NCI-H2029 treated with DMSO at 0.1 percent for 48 hours (cell line): Measurements from ENCODE around the gene AFDN.

Experiments
- DNase-seq: peaks from one replicate; lab custom pipeline; 2025; lab: John Stamatoyannopoulos, UW

AFDN gene

GRCh38 chr6:167819576-167819975 is 7.1 kb upstream of the AFDN start:
- DNase-seq, result no peak

GRCh38 chr6:167820681-167821080 is 6.0 kb upstream of the AFDN start:
- DNase-seq, result no peak

- no peak for DNase-seq
Measured at GRCh38 chr6:167824591-167825331, 1.9 kb upstream of the AFDN start.

- DNase-seq, result no peak
Measured at GRCh38 chr6:167825332-167826229, 1.1 kb upstream of the AFDN start.

GRCh38 chr6:167826230-167826895 is 348 bp upstream of the AFDN start:
- no peak for DNase-seq

GRCh38 chr6:167827583-167828324 is 1.0 kb downstream of the AFDN start:
- DNase-seq, result no peak

GRCh38 chr6:167828325-167828956 is 1.7 kb downstream of the AFDN start:
- no peak for DNase-seq

GRCh38 chr6:167829513-167829912 is 2.8 kb downstream of the AFDN start:
- DNase-seq, result no peak

GRCh38 chr6:167831281-167831828 is 4.6 kb downstream of the AFDN start:
- DNase-seq, result no peak

GRCh38 chr6:167832497-167833395 is 6.0 kb downstream of the AFDN start:
- no peak for DNase-seq

GRCh38 chr6:167833396-167833763 is 6.7 kb downstream of the AFDN start:
- DNase-seq, result no peak

GRCh38 chr6:167835260-167835659 is 8.5 kb downstream of the AFDN start:
- DNase-seq, result no peak

GRCh38 chr6:167836721-167837120 is 10.0 kb downstream of the AFDN start:
- DNase-seq, result no peak

GRCh38 chr6:167838207-167838748 is 11.6 kb downstream of the AFDN start:
- no peak for DNase-seq

- DNase-seq, result no peak
Measured at GRCh38 chr6:167839343-167839742, 12.6 kb downstream of the AFDN start.

- no peak for DNase-seq
Measured at GRCh38 chr6:167839755-167840154, 13.0 kb downstream of the AFDN start.

GRCh38 chr6:167840160-167840525 is 13.4 kb downstream of the AFDN start:
- DNase-seq, result no peak

GRCh38 chr6:167840526-167841179 is 13.9 kb downstream of the AFDN start:
- DNase-seq, result no peak

GRCh38 chr6:167841981-167842380 is 15.3 kb downstream of the AFDN start:
- no peak for DNase-seq
